Immature natural killer cell (primary cell): ENCODE data around the gene NRGN. TPM values are rescaled to one million over a fixed set of nuclear protein-coding genes. Genes with fewer than 3 reads are reported as not detected.
A peak's percentile ranks its signal among the peaks of the same experiment; 100 is the strongest.

ENCODE experiments used
- DNase-seq, 3 donors: peaks; one replicate each; pipeline ENCODE4 v3.0.0; 2022; ENCODE audit warnings: mixed read lengths in 1 of 3
- H3K27ac Mint-ChIP-seq, 6 donors: one replicate each; pipeline ENCODE4 v1.8.0; 2020; ENCODE audit warnings: mixed read lengths in 6 of 6, mild to moderate bottlenecking in 5 of 6, inconsistent platforms in 4 of 6, moderate library complexity in 3 of 6
- H3K27me3 Mint-ChIP-seq, 3 donors: one replicate each; pipeline ENCODE4 v1.8.0; 2020 to 2021; ENCODE audit warnings: low read depth in 3 of 3, mild to moderate bottlenecking in 3 of 3, mixed read lengths in 3 of 3, moderate library complexity in 3 of 3, inconsistent platforms in 1 of 3
- H3K36me3 Mint-ChIP-seq, 3 donors: one replicate each; pipeline ENCODE4 v1.8.0; 2020; ENCODE audit warnings: mixed read lengths in 3 of 3, inconsistent platforms in 2 of 3, mild to moderate bottlenecking in 2 of 3
- H3K4me1 Mint-ChIP-seq, 2 donors: one replicate each; pipeline ENCODE4 v1.8.0; 2020; ENCODE audit warnings: inconsistent platforms in 2 of 2, mild to moderate bottlenecking in 2 of 2, mixed read lengths in 2 of 2, moderate library complexity in 1 of 2
- H3K4me3 Mint-ChIP-seq, 5 donors: one replicate each; pipeline ENCODE4 v1.8.0; 2020; ENCODE audit warnings: mild to moderate bottlenecking in 5 of 5, mixed read lengths in 5 of 5, inconsistent platforms in 3 of 5, moderate library complexity in 3 of 5
- H3K9me3 Mint-ChIP-seq, 6 donors: one replicate each; pipeline ENCODE4 v1.8.0; 2020; ENCODE audit warnings: mild to moderate bottlenecking in 6 of 6, mixed read lengths in 6 of 6, inconsistent platforms in 4 of 6, moderate library complexity in 3 of 6
- polyA plus RNA-seq, 3 donors: library from polyadenylated mRNA; unstranded; fragments of 300-500 nt; fragmentation: Illumina TruSeq; gene quantifications; one replicate each; pipeline ENCODE4 v1.2.3, GENCODE V29; 2021

The NRGN gene
- polyA plus RNA-seq, 3 donors from 2014 or later = 0.82 to 11.6 (median 3.0) TPM

GRCh38 chr11:124756033-124756752 is 16.5 kb downstream of the NRGN start:
- H3K9me3 Mint-ChIP-seq = peaks cover 0 to 2% (median 0%) of the 10 kb centered on the region in 6 donors
- H3K27me3 Mint-ChIP-seq = peaks cover 12 to 24% (median 18%) of the 10 kb centered on the region in 3 donors
- DNase-seq = no peak
- no peak overlapping the region for H3K4me3 Mint-ChIP-seq
- H3K27ac Mint-ChIP-seq = no peak overlapping the region
- H3K36me3 Mint-ChIP-seq = no peaks in the 10 kb centered on the region
- peaks cover 16 to 19% of the 10 kb centered on the region in 2 donors for H3K4me1 Mint-ChIP-seq

- Mint-ChIP-seq H3K27ac (no peak overlapping the region), H3K36me3 (no peaks in the 10 kb centered on the region), H3K9me3 (peaks cover 0 to 2% (median 0%) of the 10 kb centered on the region in 6 donors), H3K4me1 (peaks cover 16 to 23% of the 10 kb centered on the region in 2 donors), H3K4me3 (no peak overlapping the region), H3K27me3 (peaks cover 12 to 30% (median 22%) of the 10 kb centered on the region in 3 donors)
- no peak for DNase-seq
Measured at GRCh38 chr11:124756753-124757227, 17.0 kb downstream of the NRGN start.

- H3K36me3 Mint-ChIP-seq = no peaks in the 10 kb centered on the region
- H3K4me3 Mint-ChIP-seq = no peak overlapping the region
- peaks cover 16 to 23% of the 10 kb centered on the region in 2 donors for H3K4me1 Mint-ChIP-seq
- no peak for DNase-seq
- no peak overlapping the region for H3K27ac Mint-ChIP-seq
- H3K9me3 Mint-ChIP-seq = peaks cover 0 to 2% (median 0%) of the 10 kb centered on the region in 6 donors
- peaks cover 12 to 32% (median 22%) of the 10 kb centered on the region in 3 donors for H3K27me3 Mint-ChIP-seq
Measured at GRCh38 chr11:124757320-124757719, 17.6 kb downstream of the NRGN start.

- DNase-seq = peak; percentile 42 to 47 (median 44)
- Mint-ChIP-seq H3K27me3 (peaks cover 13 to 37% (median 28%) of the 10 kb centered on the region in 3 donors), H3K36me3 (no peaks in the 10 kb centered on the region), H3K9me3 (peaks cover 0 to 2% (median 0%) of the 10 kb centered on the region in 6 donors), H3K27ac (no peak overlapping the region), H3K4me3 (peak overlapping the region in 4 of 5 donors; percentile 27 to 57 (median 48)), H3K4me1 (peaks cover 25 to 27% of the 10 kb centered on the region in 2 donors)
Measured at GRCh38 chr11:124758355-124759265, 18.9 kb downstream of the NRGN start.

- H3K9me3 Mint-ChIP-seq = peaks cover 0 to 2% (median 0%) of the 10 kb centered on the region in 6 donors
- peaks cover 0 to 6% (median 4%) of the 10 kb centered on the region in 3 donors for H3K36me3 Mint-ChIP-seq
- peaks cover 28 to 29% of the 10 kb centered on the region in 2 donors for H3K4me1 Mint-ChIP-seq
- H3K27me3 Mint-ChIP-seq = peaks cover 12 to 35% (median 31%) of the 10 kb centered on the region in 3 donors
- H3K4me3 Mint-ChIP-seq = peak overlapping the region in 4 of 5 donors; percentile 7 to 54 (median 32)
- no peak for DNase-seq
- no peak overlapping the region for H3K27ac Mint-ChIP-seq
Measured at GRCh38 chr11:124759266-124760204, 19.8 kb downstream of the NRGN start.

- H3K27me3 Mint-ChIP-seq = peaks cover 12 to 35% (median 31%) of the 10 kb centered on the region in 3 donors
- peaks cover 28 to 29% of the 10 kb centered on the region in 2 donors for H3K4me1 Mint-ChIP-seq
- no peak for DNase-seq
- peak overlapping the region in 3 of 5 donors; percentile 7 to 54 (median 21) for H3K4me3 Mint-ChIP-seq
- peaks cover 3 to 8% (median 7%) of the 10 kb centered on the region in 3 donors for H3K36me3 Mint-ChIP-seq
- peaks cover 0 to 2% (median 0%) of the 10 kb centered on the region in 6 donors for H3K9me3 Mint-ChIP-seq
- H3K27ac Mint-ChIP-seq = no peak overlapping the region
Measured at GRCh38 chr11:124760205-124760652, 20.5 kb downstream of the NRGN start.

- Mint-ChIP-seq H3K4me1 (peaks cover 28 to 29% of the 10 kb centered on the region in 2 donors), H3K27ac (no peak overlapping the region), H3K9me3 (peaks cover 0 to 2% (median 0%) of the 10 kb centered on the region in 6 donors), H3K4me3 (peak overlapping the region in 3 of 5 donors; percentile 15 to 49 (median 18)), H3K27me3 (peaks cover 12 to 35% (median 31%) of the 10 kb centered on the region in 3 donors), H3K36me3 (peaks cover 4 to 8% (median 7%) of the 10 kb centered on the region in 3 donors)
- no peak for DNase-seq
Measured at GRCh38 chr11:124760806-124761205, 21.1 kb downstream of the NRGN start.

- H3K4me1 Mint-ChIP-seq = peaks cover 28 to 29% of the 10 kb centered on the region in 2 donors
- peak overlapping the region; percentile 35 to 67 (median 53) for H3K4me3 Mint-ChIP-seq
- H3K27ac Mint-ChIP-seq = no peak overlapping the region
- H3K36me3 Mint-ChIP-seq = peaks cover 8 to 12% (median 10%) of the 10 kb centered on the region in 3 donors
- peaks cover 12 to 34% (median 31%) of the 10 kb centered on the region in 3 donors for H3K27me3 Mint-ChIP-seq
- peaks cover 0 to 2% (median 0%) of the 10 kb centered on the region in 6 donors for H3K9me3 Mint-ChIP-seq
- no peak for DNase-seq
Measured at GRCh38 chr11:124761301-124762104, 21.8 kb downstream of the NRGN start.

- Mint-ChIP-seq H3K27ac (peak within 1 kb of the TSS in 2 of 6 donors; percentile 59 to 78), H3K27me3 (peaks cover 12 to 32% (median 28%) of the 10 kb centered on the region in 3 donors), H3K36me3 (peaks cover 10 to 16% (median 13%) of the 10 kb centered on the region in 3 donors), H3K4me3 (peak within 1 kb of the TSS; percentile 89 to 97 (median 95)), H3K4me1 (peaks cover 28 to 29% of the 10 kb centered on the region in 2 donors), H3K9me3 (peaks cover 0 to 2% (median 0%) of the 10 kb centered on the region in 6 donors)
- DNase-seq = peak; percentile 28 to 44 (median 28)
Measured at GRCh38 chr11:124762105-124762623, 22.4 kb downstream of the NRGN start, which contains the start of gene ESAM. ESAM (minus strand) TSS chr11:124762290; CDS start chr11:124762154, 136 bp downstream.

GRCh38 chr11:124762624-124763155 is 22.9 kb downstream of the NRGN start:
- H3K4me1 Mint-ChIP-seq = peaks cover 28 to 29% of the 10 kb centered on the region in 2 donors
- H3K4me3 Mint-ChIP-seq = peak overlapping the region; percentile 89 to 97 (median 95)
- peaks cover 10 to 16% (median 13%) of the 10 kb centered on the region in 3 donors for H3K36me3 Mint-ChIP-seq
- DNase-seq = no peak
- peak overlapping the region in 1 of 6 donors; percentile 55 for H3K27ac Mint-ChIP-seq
- peaks cover 12 to 26% (median 24%) of the 10 kb centered on the region in 3 donors for H3K27me3 Mint-ChIP-seq
- H3K9me3 Mint-ChIP-seq = peaks cover 0 to 2% (median 0%) of the 10 kb centered on the region in 6 donors
